B cell (primary cell): Measurements from ENCODE around the gene SLC35F3. TPM values are rescaled to one million over a fixed set of nuclear protein-coding genes. Genes with fewer than 3 reads are reported as not detected.

Experiments
- ATAC-seq: fragments of 200-7000 bp; cut with Tn5 transposase; one replicate; pipeline ENCODE4 v1.10.0; 2021; ENCODE audit warnings: low read depth, mild to moderate bottlenecking, moderate number of reproducible peaks, moderate library complexity
- CTCF ChIA-PET: fragments of 350-600 bp; sonication (Branson Sonifier 250); formaldehyde crosslinking; loops from one replicate; lab custom pipeline; 2021; ENCODE audit warnings: antibody characterized with exemption, inconsistent platforms; lab: Charles Lee
- POLR2A ChIA-PET: fragments of 350-600 bp; sonication (Branson Sonifier 250); formaldehyde crosslinking; loops from one replicate; lab custom pipeline; 2021; ENCODE audit warnings: antibody characterized with exemption; lab: Charles Lee
- DNase-seq: peaks from one replicate; pipeline ENCODE4 v3.0.0; 2013
- H2AFZ ChIP-seq: 2 replicates; pipeline ENCODE4 v1.6.1; 2012; ENCODE audit warnings: mild to moderate bottlenecking, low read depth, low read length; ENCODE audit not compliant: insufficient read depth, poor library complexity, severe bottlenecking
- H3K27ac ChIP-seq, 2 donors: 1 replicate in 1 of 2; 2 replicates in 1 of 2; pipeline ENCODE4 v1.5.1; 2012 to 2013; ENCODE audit warnings: low read length in 2 of 2, mild to moderate bottlenecking in 2 of 2, moderate library complexity in 1 of 2
- H3K27me3 ChIP-seq, 4 experiments: fragments of 200-600 bp in 1 of 4; sonication (generic) in 1 of 4; replicated peaks in 1 of 4; 1 replicate in 2 of 4; 2 replicates in 2 of 4; pipeline versions ENCODE4 v1.6.1 to v1.7.0; 2013 to 2016; ENCODE audit warnings: low read length in 3 of 4, mild to moderate bottlenecking in 2 of 4, mixed read lengths in 1 of 4, moderate library complexity in 1 of 4; ENCODE audit not compliant: insufficient read depth in 4 of 4, control insufficient read depth in 3 of 4; ENCODE audit errors: control extremely low read depth in 1 of 4
- H3K36me3 ChIP-seq, 2 experiments: replicated peaks in 1 of 2; 1 replicate in 1 of 2; 2 replicates in 1 of 2; pipeline versions ENCODE4 v1.6.1 to v1.7.1; 2013; ENCODE audit warnings: low read length in 1 of 2; ENCODE audit not compliant: insufficient read depth in 2 of 2, control insufficient read depth in 1 of 2; ENCODE audit errors: control extremely low read depth in 1 of 2, extremely low read depth in 1 of 2
- H3K4me1 ChIP-seq, 2 donors: fragments of 200-600 bp in 1 of 2; sonication (generic) in 1 of 2; 1 replicate in 1 of 2; 2 replicates in 1 of 2; pipeline versions ENCODE4 v1.5.1 to v1.6.1; 2013 to 2017; ENCODE audit warnings: low read length in 2 of 2; ENCODE audit not compliant: control insufficient read depth in 2 of 2, insufficient read depth in 2 of 2
- H3K4me2 ChIP-seq: replicated peaks from 2 replicates; pipeline ENCODE3; 2012; ENCODE audit warnings: mild to moderate bottlenecking, low read depth, low read length; ENCODE audit not compliant: poor library complexity, severe bottlenecking
- H3K4me3 ChIP-seq, 5 experiments: fragments of 200-600 bp in 1 of 5; sonication (generic) in 1 of 5; 1 replicate in 3 of 5; 2 replicates in 2 of 5; pipeline versions ENCODE4 v1.5.1 to v1.7.0; 2011 to 2016; ENCODE audit warnings: low read length in 4 of 5, mild to moderate bottlenecking in 4 of 5, low read depth in 2 of 5, control low read depth in 1 of 5, moderate library complexity in 1 of 5; ENCODE audit not compliant: insufficient read depth in 1 of 5; ENCODE audit errors: control extremely low read depth in 1 of 5, extremely low read depth in 1 of 5
- H3K79me2 ChIP-seq: fragments of 200-600 bp; sonication (generic); one replicate; pipeline ENCODE4 v1.6.0; 2016; ENCODE audit warnings: low read length; ENCODE audit not compliant: control insufficient read depth, insufficient read depth
- H3K9ac ChIP-seq: fragments of 200-600 bp; sonication (generic); 2 replicates; pipeline ENCODE4 v1.6.1; 2017; ENCODE audit warnings: mild to moderate bottlenecking, low read length, moderate library complexity
- H3K9me3 ChIP-seq, 3 donors: one replicate each; pipeline versions ENCODE4 v1.6.1 to v1.7.1; 2013; ENCODE audit warnings: low read length in 2 of 3; ENCODE audit not compliant: control insufficient read depth in 2 of 3, insufficient read depth in 1 of 3; ENCODE audit errors: control extremely low read depth in 1 of 3
- H4K20me1 ChIP-seq: 2 replicates; pipeline ENCODE4 v1.6.0; 2012; ENCODE audit warnings: mild to moderate bottlenecking, low read length; ENCODE audit not compliant: insufficient read depth, control insufficient read depth, poor library complexity, severe bottlenecking
- H3K27ac Mint-ChIP-seq: one replicate; pipeline ENCODE4 v1.8.0; 2021; ENCODE audit warnings: mixed read lengths
- H3K27me3 Mint-ChIP-seq: one replicate; pipeline ENCODE4 v1.8.0; 2021; ENCODE audit warnings: mixed read lengths
- H3K4me1 Mint-ChIP-seq: one replicate; pipeline ENCODE4 v1.8.0; 2021; ENCODE audit warnings: mixed read lengths
- H3K4me3 Mint-ChIP-seq: one replicate; pipeline ENCODE4 v1.8.0; 2021; ENCODE audit warnings: mixed read lengths
- H3K9me3 Mint-ChIP-seq: one replicate; pipeline ENCODE4 v1.8.0; 2022; ENCODE audit warnings: mixed read lengths; ENCODE audit not compliant: insufficient read depth
- CTCF ChIP-seq: fragments of 200-600 bp; IDR thresholded peaks from one replicate; pipeline ENCODE4 v1.8.0; 2022; ENCODE audit warnings: antibody characterized with exemption, mild to moderate bottlenecking
- EZH2 ChIP-seq: IDR thresholded peaks from 2 replicates; pipeline ENCODE4 v1.6.1; 2012; ENCODE audit warnings: borderline replicate concordance, low read depth, mild to moderate bottlenecking, moderate library complexity, low read length; ENCODE audit not compliant: insufficient read depth, poor library complexity, severe bottlenecking
- WGBS: methylation state at CpG from one replicate; pipeline ENCODE4 v1.1.5; 2013; ENCODE audit warnings: missing lambda C conversion rate; ENCODE audit not compliant: insufficient coverage; 5-methylcytosine and 5-hydroxymethylcytosine counted together
- intact Hi-C: fragments of 100-400 bp; cut with micrococcal nuclease; formaldehyde crosslinking; loops from one replicate; pipeline ENCODE4 v1.10.0; 2022
- polyA plus RNA-seq: library from polyadenylated mRNA; depleted of rRNA; stranded (reverse); fragments of >200 nt; gene quantifications from 2 replicates; pipeline ENCODE4 v1.2.3, GENCODE V29; 2012
- total RNA-seq, 2 donors: library from RNA; stranded (reverse); fragments of 120-200 nt in 1 of 2; gene quantifications; 1 replicate in 1 of 2; 2 replicates in 1 of 2; pipeline versions ENCODE4 v1.2.3 to v1.2.4, GENCODE V29; 2013 to 2022

The SLC35F3 gene
- total and polyA plus RNA-seq, 2 donors (not counting 1 experiment from before 2014, with no cell fraction given) = not detected

GRCh38 chr1:234325878-234326496 is 421.5 kb downstream of the SLC35F3 start:
- Histone ChIP-seq H2AFZ (peak overlapping the region; percentile 63), H3K36me3 (no peaks in the 10 kb centered on the region), H3K9ac (peak overlapping the region; percentile 55), H4K20me1 (no peaks in the 10 kb centered on the region), H3K9me3 (peaks cover 0 to 4% (median 0%) of the 10 kb centered on the region in 3 donors), H3K4me2 (peak overlapping the region; percentile 65), H3K4me3 (peak overlapping the region; percentile 30 to 68 (median 56)), H3K4me1 (peaks cover 0 to 26% of the 10 kb centered on the region in 2 donors), H3K27ac (no peak overlapping the region), H3K79me2 (no peaks in the 10 kb centered on the region), H3K27me3 (peaks cover 0 to 31% (median 2%) of the 10 kb centered on the region in 4 experiments)
- 76% methylated on average over 7 of the region's 7 CpGs for WGBS
- intact Hi-C loops = no loop called here
- peaks cover 34% of the 10 kb centered on the region for H3K27me3 Mint-ChIP-seq
- TF ChIP-seq CTCF = no peak
- no peak for TF ChIP-seq EZH2
- H3K9me3 Mint-ChIP-seq = no peaks in the 10 kb centered on the region
- POLR2A ChIA-PET = interaction anchor here (1.5 kb wide), 1 partner anchor 47 kb away, joined by 3 read pairs; the partner anchor contains the start of gene COA6
- H3K4me3 Mint-ChIP-seq = peak overlapping the region; percentile 61
- CTCF ChIA-PET = interaction anchor here (0.5 to 5.9 kb wide), 6 partner anchors 7 to 553 kb away, joined by 3 to 57 read pairs (median 5); no protein-coding TSS in a partner anchor
- peaks cover 25% of the 10 kb centered on the region for H3K4me1 Mint-ChIP-seq
- DNase-seq (peak; percentile 36), ATAC-seq (peak; percentile 16)
- no peak overlapping the region for H3K27ac Mint-ChIP-seq
